HuH-7 (cell line): ENCODE data around the gene SYNE3.

Source experiments
- DNase-seq: peaks from one replicate; pipeline ENCODE4 v3.0.0; 2011; ENCODE audit warnings: low spot score

SYNE3 gene

DNA sequence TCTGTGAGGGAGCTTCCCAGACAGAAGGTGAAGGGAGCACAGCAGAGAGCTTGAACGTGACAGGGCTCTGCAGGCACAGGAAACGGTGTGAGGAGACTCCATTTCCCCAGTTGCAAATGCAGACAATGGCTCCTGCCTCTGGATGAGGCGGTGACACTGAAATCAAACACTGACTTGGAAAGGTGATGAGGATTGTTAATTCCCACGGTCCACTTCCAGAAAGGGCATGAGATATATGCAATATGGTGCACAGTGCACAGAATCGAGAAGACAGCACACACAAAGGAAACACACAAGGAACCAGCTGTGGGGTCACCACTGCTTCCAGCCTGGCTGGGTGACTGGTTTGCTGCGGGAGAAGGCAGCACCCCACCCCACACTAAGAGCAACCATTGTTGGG lies 42.0 kb downstream of the SYNE3 start:
- no peak for DNase-seq

DNA sequence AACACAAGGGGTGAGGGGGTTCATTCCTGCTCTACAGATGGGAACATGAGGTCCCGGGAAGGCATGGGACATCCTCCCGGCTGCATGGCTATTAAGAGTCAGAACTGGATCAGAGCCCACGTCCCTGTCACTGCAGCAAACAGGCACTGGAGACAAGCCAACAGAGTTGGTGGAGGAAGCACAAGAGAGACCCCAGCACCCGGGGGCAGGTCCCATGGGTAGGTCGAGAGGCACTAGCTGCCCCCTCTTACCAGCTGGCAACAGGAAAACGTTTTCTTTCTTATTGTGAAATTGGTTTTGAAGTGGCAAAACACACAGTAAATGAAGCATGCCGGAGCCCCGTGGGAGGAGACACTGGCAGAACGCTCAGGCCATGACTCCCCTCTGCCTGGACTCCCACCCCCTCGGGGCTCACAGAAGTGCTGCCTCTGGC lies 43.6 kb downstream of the SYNE3 start:
- no peak for DNase-seq

DNA sequence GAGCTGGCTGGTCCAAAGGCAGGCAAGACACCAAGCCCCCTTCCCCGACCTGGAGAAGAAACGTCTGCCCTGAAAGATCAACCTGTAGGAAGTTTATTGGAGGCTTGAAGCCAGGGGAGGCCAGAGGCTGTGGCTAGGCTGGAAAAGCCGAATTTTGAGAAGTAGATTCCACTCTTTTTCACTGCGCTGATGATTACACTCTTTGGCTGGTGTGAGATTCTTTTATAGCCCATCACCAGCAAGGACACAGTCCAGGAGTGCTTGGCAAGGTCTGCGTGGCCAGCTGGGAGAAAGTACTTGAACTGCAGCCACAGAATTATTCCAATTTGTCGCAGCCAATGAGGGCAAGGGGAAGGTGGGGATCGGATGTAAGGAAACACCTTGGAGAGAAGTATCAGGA lies 45.0 kb downstream of the SYNE3 start:
- DNase-seq, result no peak

DNA sequence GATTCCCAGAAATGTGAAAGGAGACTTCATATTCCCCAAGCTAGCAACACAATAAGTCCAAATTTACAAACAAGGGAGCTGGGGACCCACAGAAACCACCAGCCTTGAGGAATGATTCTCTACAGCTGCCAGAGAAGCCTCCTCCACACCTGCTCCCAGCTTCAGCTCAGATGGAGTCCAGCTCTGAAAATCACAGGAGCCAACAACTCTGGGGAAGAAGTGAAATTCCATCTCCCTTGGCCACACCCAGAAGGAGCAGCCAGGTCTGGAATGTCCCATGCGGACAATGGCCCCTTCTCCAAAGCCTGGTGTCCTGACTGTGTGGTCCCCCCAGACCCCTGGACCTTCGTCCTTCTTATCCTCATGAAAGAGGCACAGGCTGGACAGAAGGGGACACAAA lies 45.4 kb downstream of the SYNE3 start:
- no peak for DNase-seq

DNA sequence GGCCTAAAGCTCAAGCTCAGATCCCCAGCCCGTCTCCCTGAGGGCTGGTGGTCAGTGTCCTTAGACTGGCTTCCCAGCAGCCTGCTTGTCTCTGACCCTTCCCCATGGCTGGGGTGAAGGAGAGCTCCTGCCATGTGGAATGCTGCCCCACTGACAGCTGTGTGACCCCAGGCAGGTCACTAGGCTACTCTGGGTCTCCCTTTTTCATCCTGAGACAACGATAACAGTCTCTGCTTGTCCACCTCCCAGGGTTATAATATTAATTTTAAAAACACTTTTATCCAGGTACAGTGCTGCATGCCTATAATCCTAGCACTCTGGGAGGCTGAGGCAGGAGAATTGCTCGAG lies 47.3 kb downstream of the SYNE3 start:
- DNase-seq, result no peak

DNA sequence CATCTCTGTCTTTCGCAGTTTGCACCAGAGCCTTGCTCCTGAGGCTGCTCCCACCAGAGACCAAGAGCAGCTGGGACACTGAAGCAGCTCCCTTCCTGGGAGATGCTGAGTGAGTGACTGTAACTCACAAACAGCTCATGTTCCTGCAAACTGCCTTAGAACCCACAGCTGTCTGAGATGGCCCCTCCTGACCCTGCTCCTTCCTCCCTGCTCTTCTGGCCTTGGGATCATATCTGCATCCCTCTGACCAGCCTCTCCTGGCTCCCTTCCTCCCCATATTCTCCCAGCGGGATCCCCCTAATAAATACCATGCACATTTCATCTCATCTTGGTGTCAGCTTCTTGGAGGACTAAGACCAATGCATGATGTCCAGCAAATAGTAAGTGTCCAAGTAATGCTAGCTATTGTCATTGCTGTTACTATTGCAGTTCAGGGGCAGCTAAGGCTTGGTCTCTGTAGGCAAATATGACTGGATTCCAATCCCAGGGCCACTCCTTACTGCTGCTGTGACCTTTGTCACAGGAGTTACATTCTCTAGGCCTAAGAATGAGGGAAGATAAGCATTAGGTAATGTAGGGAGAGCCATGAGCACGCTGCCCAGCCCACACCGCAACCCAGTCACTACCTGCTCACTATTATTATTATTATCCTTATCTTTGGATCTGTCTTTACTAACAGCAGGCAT lies 47.9 kb downstream of the SYNE3 start:
- peak; percentile 77 for DNase-seq

DNA sequence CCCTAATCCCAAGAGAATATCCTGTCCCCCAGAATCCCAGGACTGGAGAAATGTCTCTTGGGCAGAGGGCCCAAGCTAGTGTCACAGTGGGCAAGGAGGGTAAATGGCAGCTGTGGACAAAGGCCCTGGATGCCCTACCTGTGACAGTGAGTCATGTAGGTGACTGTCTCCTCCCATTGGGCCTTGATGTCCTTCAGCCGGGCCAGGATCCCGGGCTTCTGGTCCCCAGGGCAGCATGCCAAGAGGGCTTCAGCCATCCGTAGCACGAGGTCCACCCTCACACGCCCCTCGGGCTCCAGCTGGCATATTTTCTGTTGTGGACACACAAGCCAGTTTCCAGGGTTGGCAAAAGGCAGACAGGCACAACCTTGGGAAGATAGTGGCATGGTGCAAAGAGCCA lies 48.8 kb downstream of the SYNE3 start:
- no peak for DNase-seq

DNA sequence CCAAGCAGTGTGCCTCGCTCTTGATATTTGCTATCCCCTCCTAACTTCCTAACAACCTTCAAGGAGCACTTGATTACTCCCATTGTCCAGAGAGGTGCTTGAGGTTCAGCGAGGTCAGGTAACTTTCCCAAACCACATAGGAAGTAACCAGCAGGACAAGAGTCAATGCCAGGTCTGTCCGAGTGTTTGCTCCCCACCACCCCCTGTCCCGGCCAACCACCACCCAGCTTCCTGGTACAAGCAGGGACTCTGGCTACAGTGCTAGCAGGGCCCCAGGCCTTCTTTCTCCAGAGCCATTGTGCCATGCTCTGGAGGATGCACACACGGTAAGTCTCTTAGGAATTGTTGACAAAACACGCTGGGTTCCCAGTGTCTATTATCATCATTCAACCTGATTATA lies 49.2 kb downstream of the SYNE3 start:
- no peak for DNase-seq
